Vagina (tissue), 2 donors: ENCODE measurements around the gene KAT2B. TPM values are rescaled to one million over a fixed set of nuclear protein-coding genes. Genes with fewer than 3 reads are reported as not detected.

ENCODE experiments used
- DNase-seq, 2 donors: peaks; one replicate each; pipeline ENCODE4 v3.0.0-alpha.2; 2017; ENCODE audit errors: extremely low spot score in 2 of 2
- H3K27ac ChIP-seq: fragments of 200-600 bp; sonication (generic); one replicate; pipeline ENCODE4 v1.5.1; 2019
- H3K27me3 ChIP-seq: fragments of 200-600 bp; sonication (generic); one replicate; pipeline ENCODE4 v1.5.1; 2019
- H3K36me3 ChIP-seq, 2 donors: fragments of 200-600 bp; sonication (generic); one replicate each; pipeline ENCODE4 v1.5.1; 2017 to 2019
- H3K4me1 ChIP-seq: fragments of 200-600 bp; sonication (generic); one replicate; pipeline ENCODE4 v1.5.1; 2019
- H3K4me3 ChIP-seq, 2 donors: fragments of 200-600 bp; sonication (generic); 1 replicate in 1 of 2; 2 replicates in 1 of 2; pipeline ENCODE4 v1.5.1; 2016 to 2019
- H3K9me3 ChIP-seq: fragments of 200-600 bp; sonication (generic); one replicate; pipeline ENCODE4 v1.5.1; 2019
- CTCF ChIP-seq, 3 experiments: fragments of 450-650 bp in 2 of 3; fragments of 200-600 bp in 1 of 3; sonication (generic) in 1 of 3; IDR thresholded peaks; one replicate each; pipeline ENCODE4 v1.5.1; 2017 to 2019; ENCODE audit warnings: antibody characterized with exemption in 3 of 3, mild to moderate bottlenecking in 2 of 3, moderate library complexity in 2 of 3
- POLR2A ChIP-seq, 2 donors: fragments of 450-650 bp; IDR thresholded peaks; one replicate each; pipeline ENCODE4 v1.6.1; 2017; ENCODE audit warnings: antibody characterized with exemption in 2 of 2, mild to moderate bottlenecking in 2 of 2, moderate library complexity in 2 of 2
- POLR2AphosphoS5 ChIP-seq, 2 donors: sonication (generic); formaldehyde crosslinking; IDR thresholded peaks; one replicate each; pipeline ENCODE4 v1.9.0; 2017; ENCODE audit warnings: antibody characterized with exemption in 2 of 2, mild to moderate bottlenecking in 2 of 2, low read depth in 1 of 2; ENCODE audit not compliant: insufficient read depth in 1 of 2
- intact Hi-C: fragments of 100-400 bp; cut with DNase I; formaldehyde crosslinking; loops from one replicate; pipeline ENCODE4 v1.15.1; 2023
- total RNA-seq: library from RNA; depleted of rRNA; stranded (reverse); fragments of >200 nt; gene quantifications from one replicate; pipeline ENCODE4 v1.2.3, GENCODE V29; 2016

The KAT2B gene
- total RNA-seq, 1 donor from 2014 or later = 41.0 TPM

DNA sequence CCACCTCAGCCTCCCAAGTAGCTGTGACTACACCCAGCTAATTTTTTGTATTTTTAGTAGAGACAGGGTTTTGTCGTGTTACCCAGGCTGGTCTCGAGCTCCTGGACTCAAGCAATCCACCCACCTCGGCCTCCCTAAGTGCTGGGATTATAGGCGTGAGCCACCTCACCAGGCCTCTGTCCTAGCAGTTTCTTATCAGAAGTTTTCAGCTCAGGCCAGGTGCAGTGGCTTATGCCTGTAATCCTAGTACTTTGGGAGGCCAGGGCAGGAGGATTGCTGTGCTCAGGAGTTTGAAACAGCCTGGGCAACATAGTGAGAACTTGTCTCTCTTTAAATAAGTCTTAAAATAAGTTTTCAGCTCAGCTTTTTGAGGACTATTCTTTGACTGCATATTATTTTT lies 97.4 kb downstream of the KAT2B start:
- TF ChIP-seq CTCF (IDR thresholded peaks at IDR 0.05) (no peak), POLR2AphosphoS5 (IDR thresholded peaks at IDR 0.05; ENCODE audit: insufficient read depth in 1 of 2, low read depth in 1 of 2) (no peak)
- H3K27me3 ChIP-seq = no peaks in the 10 kb centered on the region
- no peak for DNase-seq
- intact Hi-C loops = no loop called here
- H3K4me3 ChIP-seq = no peak overlapping the region
- H3K36me3 ChIP-seq = peaks cover 0 to 9% of the 10 kb centered on the region in 2 donors
- no peaks in the 10 kb centered on the region for H3K4me1 ChIP-seq
- H3K9me3 ChIP-seq = no peaks in the 10 kb centered on the region
- no peak overlapping the region for H3K27ac ChIP-seq

DNA sequence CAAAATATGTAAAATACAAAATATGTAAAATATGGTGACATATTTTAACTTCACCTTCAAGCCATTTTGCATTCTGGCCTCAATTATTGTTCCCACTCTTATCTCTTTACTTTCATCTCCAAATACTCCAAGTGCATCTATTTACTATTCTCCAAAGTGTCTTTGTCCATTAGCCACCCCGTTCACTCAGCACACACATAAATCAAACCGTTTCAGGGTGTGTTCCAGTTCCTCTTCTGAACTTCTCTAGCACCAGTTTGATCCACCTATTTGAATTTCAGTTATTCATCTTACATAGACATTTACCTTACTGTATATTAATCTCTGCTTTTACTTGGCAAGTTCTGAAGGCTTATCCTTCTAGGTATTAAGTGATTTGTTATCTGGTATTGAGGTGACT lies 100.6 kb downstream of the KAT2B start:
- no peaks in the 10 kb centered on the region for H3K9me3 ChIP-seq

DNA sequence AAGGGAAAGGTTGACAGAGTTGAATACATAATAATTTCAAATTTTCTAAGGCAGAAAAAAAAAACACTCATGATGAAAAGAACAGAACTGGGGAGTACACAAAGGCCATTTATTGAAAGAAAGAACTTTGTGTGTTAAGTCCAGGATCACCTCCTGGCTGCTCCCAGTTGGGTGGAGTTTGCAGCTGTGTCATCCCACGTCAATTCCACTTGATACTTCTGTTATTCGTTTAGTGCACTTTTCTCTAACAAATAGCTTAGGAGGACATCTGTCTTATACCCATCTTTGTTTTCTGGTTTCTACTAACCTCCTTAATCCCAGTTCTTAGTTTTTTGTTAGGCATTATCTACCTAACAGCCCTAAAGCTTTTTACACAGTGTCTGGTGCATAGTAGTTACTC lies 101.1 kb downstream of the KAT2B start:
- intact Hi-C loops = no loop called here
- Histone ChIP-seq H3K27me3 (no peaks in the 10 kb centered on the region), H3K36me3 (peaks cover 0 to 22% of the 10 kb centered on the region in 2 donors), H3K27ac (no peak overlapping the region), H3K4me1 (no peaks in the 10 kb centered on the region), H3K4me3 (no peak overlapping the region), H3K9me3 (no peaks in the 10 kb centered on the region)
- TF ChIP-seq POLR2A (IDR thresholded peaks at IDR 0.05) (no peak), CTCF (IDR thresholded peaks at IDR 0.05) (no peak), POLR2AphosphoS5 (IDR thresholded peaks at IDR 0.05; ENCODE audit: insufficient read depth in 1 of 2, low read depth in 1 of 2) (no peak)
- no peak for DNase-seq

More for the DNA sequence above, 100.6 kb downstream of the KAT2B start:
- H3K27ac ChIP-seq = no peak overlapping the region
- peaks cover 0 to 19% of the 10 kb centered on the region in 2 donors for H3K36me3 ChIP-seq
- H3K4me1 ChIP-seq = no peaks in the 10 kb centered on the region
- intact Hi-C loops = no loop called here
- no peak overlapping the region for H3K4me3 ChIP-seq
- H3K27me3 ChIP-seq = no peaks in the 10 kb centered on the region
- no peak for DNase-seq
- no peak for TF ChIP-seq POLR2AphosphoS5 (IDR thresholded peaks at IDR 0.05; ENCODE audit: insufficient read depth in 1 of 2, low read depth in 1 of 2)
- no peak for TF ChIP-seq CTCF (IDR thresholded peaks at IDR 0.05)
- no peak for TF ChIP-seq POLR2A (IDR thresholded peaks at IDR 0.05)

DNA sequence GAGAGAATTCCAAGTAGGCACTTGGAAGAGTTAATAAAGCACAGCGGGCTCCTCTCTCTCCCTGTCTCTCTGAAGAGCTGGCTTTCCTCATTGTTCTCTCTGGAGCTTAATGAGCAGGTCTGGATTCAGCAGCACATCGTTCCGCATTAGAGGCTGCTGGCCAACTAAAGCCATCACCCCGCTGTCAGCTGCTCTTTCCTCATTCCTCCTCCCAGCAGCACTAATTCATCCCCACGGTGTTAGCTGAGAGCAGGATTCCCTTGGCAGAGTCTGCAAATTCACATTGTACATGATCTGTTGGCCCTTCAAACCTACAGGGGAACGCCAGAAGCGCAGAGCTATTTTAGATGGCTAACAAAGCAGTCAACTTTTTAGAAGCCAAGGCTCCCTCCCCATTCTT lies 101.6 kb downstream of the KAT2B start:
- intact Hi-C loops = no loop called here
- no peaks in the 10 kb centered on the region for H3K27me3 ChIP-seq
- H3K27ac ChIP-seq = no peak overlapping the region
- TF ChIP-seq POLR2A (IDR thresholded peaks at IDR 0.05) (no peak), POLR2AphosphoS5 (IDR thresholded peaks at IDR 0.05; ENCODE audit: insufficient read depth in 1 of 2, low read depth in 1 of 2) (no peak), CTCF (IDR thresholded peaks at IDR 0.05) (no peak)
- peaks cover 0 to 22% of the 10 kb centered on the region in 2 donors for H3K36me3 ChIP-seq
- H3K4me3 ChIP-seq = no peak overlapping the region
- no peak for DNase-seq
- H3K9me3 ChIP-seq = no peaks in the 10 kb centered on the region
- H3K4me1 ChIP-seq = no peaks in the 10 kb centered on the region

DNA sequence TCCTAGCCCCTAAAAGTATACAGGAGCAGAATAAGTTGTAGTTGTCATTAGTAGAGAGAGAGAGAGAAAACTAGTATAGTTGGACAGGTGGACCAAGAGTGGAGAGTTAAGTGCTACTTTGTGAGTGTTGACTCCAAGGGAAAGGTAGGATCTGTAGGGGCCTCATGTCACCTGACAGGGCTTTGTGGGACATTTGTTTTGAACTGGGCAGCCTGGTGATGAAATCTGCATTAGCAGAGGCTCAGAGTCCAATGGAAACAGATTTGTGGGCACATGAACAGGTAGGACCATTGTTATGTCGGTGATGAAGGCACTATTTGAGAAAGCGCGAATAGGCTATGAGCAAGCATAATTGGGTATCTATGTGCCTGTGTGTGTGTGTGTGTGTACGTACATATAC lies 102.3 kb downstream of the KAT2B start:
- Histone ChIP-seq H3K27ac (no peak overlapping the region), H3K36me3 (peaks cover 0 to 22% of the 10 kb centered on the region in 2 donors), H3K9me3 (no peaks in the 10 kb centered on the region), H3K27me3 (no peaks in the 10 kb centered on the region), H3K4me1 (no peaks in the 10 kb centered on the region), H3K4me3 (no peak overlapping the region)
- intact Hi-C loops = no loop called here
- DNase-seq = no peak
- TF ChIP-seq POLR2A (IDR thresholded peaks at IDR 0.05) (no peak), CTCF (IDR thresholded peaks at IDR 0.05) (no peak), POLR2AphosphoS5 (IDR thresholded peaks at IDR 0.05; ENCODE audit: insufficient read depth in 1 of 2, low read depth in 1 of 2) (no peak)
